ENCODE data around the gene GFI1B. TPM values are rescaled to one million over a fixed set of nuclear protein-coding genes. Genes with fewer than 3 reads are reported as not detected.

The GFI1B gene
- total and polyA plus RNA-seq, 2 of the 4 experiments (the other 2 are of a cell fraction) = 0.02 TPM; not detected in 1

GRCh38 chr9:133002147-133003070 lies 23.9 kb downstream of the GFI1B start:
- ChIA-PET POLR2A (ENCODE audit: unreplicated experiment) (no interaction called here), CTCF (interaction anchor here (2.1 kb wide), 1 partner anchor 19 kb away, joined by 7 read pairs; no protein-coding TSS in a partner anchor)
- no peak overlapping the region for H4K5ac ChIP-seq (ENCODE audit: low read depth, low read length)
- 50% methylated on average over 5 of the region's 13 CpGs; no CpG with 5 or more reads in 1 of the 2 experiments for WGBS, 2 experiments (ENCODE audit: extremely low coverage in 2 of 2, insufficient read length in 1 of 2)
- no peaks in the 10 kb centered on the region for H3K36me3 ChIP-seq (ENCODE audit: control insufficient read depth, insufficient read depth, low read length)
- DNase-seq (no peak), ATAC-seq (ENCODE audit: low read depth) (no peak)
- H2AFZ ChIP-seq (replicated peaks; ENCODE audit: low read length, poor library complexity) = no peak overlapping the region
- no peak overlapping the region for H2BK5ac ChIP-seq (ENCODE audit: low read depth, low read length, poor library complexity, severe bottlenecking)
- H3K79me1 ChIP-seq (ENCODE audit: low read depth in 1 of 2, low read length in 2 of 2) = no peaks in the 10 kb centered on the region
- no peaks in the 10 kb centered on the region for H4K20me1 ChIP-seq (ENCODE audit: insufficient read depth, low read length)
- dilution Hi-C loops (cut with HindIII; ENCODE audit: low sequenced_read_pairs, unreplicated experiment) = no loop called here
- intact Hi-C loops (cut with micrococcal nuclease) = no loop called here
- no peaks in the 10 kb centered on the region for H3K4me1 ChIP-seq (ENCODE audit: control insufficient read depth, insufficient read depth, low read length)
- no peak overlapping the region for H3K4me2 ChIP-seq (ENCODE audit: low read depth, low read length)
- no peak overlapping the region for H2AK5ac ChIP-seq (ENCODE audit: low read depth, low read length)
- no peak overlapping the region for H3K23ac ChIP-seq (ENCODE audit: low read depth, low read length)
- H2BK15ac ChIP-seq (ENCODE audit: low read depth, low read length) = no peak overlapping the region
- no peak overlapping the region for H4K8ac ChIP-seq (ENCODE audit: low read depth in 2 of 2, low read length in 2 of 2)
- no peak overlapping the region for H4K91ac ChIP-seq (ENCODE audit: insufficient read depth, low read depth, low read length)
- H2AK9ac ChIP-seq (replicated peaks; ENCODE audit: low read depth, low read length, poor library complexity) = no peak overlapping the region
- no peak for TF ChIP-seq NFE2L2 (IDR thresholded peaks at IDR 0.05; ENCODE audit: low read depth, low read length)
- TF ChIP-seq MAZ (IDR thresholded peaks at IDR 0.05; ENCODE audit: borderline replicate concordance, low read depth, low read length) = no peak
- TF ChIP-seq CEBPB (IDR thresholded peaks at IDR 0.05; ENCODE audit: low read depth, low read length) = no peak
- no peak for TF ChIP-seq FOS (IDR thresholded peaks at IDR 0.05; ENCODE audit: low read depth, low read length)
- no peak for TF ChIP-seq RAD21 (IDR thresholded peaks at IDR 0.05; ENCODE audit: low read length)
- TF ChIP-seq USF2 (IDR thresholded peaks at IDR 0.05; ENCODE audit: low read depth, low read length) = no peak
- no peak for TF ChIP-seq SMC3 (IDR thresholded peaks at IDR 0.05; ENCODE audit: low read depth, low read length)
- TF ChIP-seq POLR2A (IDR thresholded peaks at IDR 0.05; ENCODE audit: low read depth, low read length) = no peak
- TF ChIP-seq CHD1 (IDR thresholded peaks at IDR 0.05; ENCODE audit: low read depth, low read length) = no peak
- no peak for TF ChIP-seq CTCF (conservative IDR thresholded peaks at IDR 0.05; ENCODE audit: low read depth, low read length)
- no peak for TF ChIP-seq MXI1 (IDR thresholded peaks at IDR 0.05; ENCODE audit: borderline replicate concordance, low read depth, low read length)
- TF ChIP-seq RFX5 (IDR thresholded peaks at IDR 0.05; ENCODE audit: low read depth, low read length) = no peak
- TF ChIP-seq RCOR1 (IDR thresholded peaks at IDR 0.05; ENCODE audit: insufficient replicate concordance, low read length) = no peak
- TF ChIP-seq ELK1 (IDR thresholded peaks at IDR 0.05; ENCODE audit: borderline replicate concordance, low read depth, low read length) = no peak
- no peak for TF ChIP-seq MAFK (IDR thresholded peaks at IDR 0.05; ENCODE audit: low read depth, low read length)
- H2BK120ac ChIP-seq (ENCODE audit: low read depth, low read length) = no peak overlapping the region
- no peak overlapping the region for H3K4ac ChIP-seq (ENCODE audit: low read depth, low read length)
- peaks cover 63% of the 10 kb centered on the region for H3K27me3 ChIP-seq (ENCODE audit: control insufficient read depth, insufficient read depth, low read length)
- H3K4me3 ChIP-seq (ENCODE audit: insufficient read depth, low read depth, low read length) = no peak overlapping the region
- no peaks in the 10 kb centered on the region for H3K9me1 ChIP-seq (ENCODE audit: insufficient read depth, low read length)
- no peak overlapping the region for H3K14ac ChIP-seq (replicated peaks; ENCODE audit: low read depth, low read length)
- no peak overlapping the region for H3K18ac ChIP-seq (ENCODE audit: low read depth, low read length)
- H2BK20ac ChIP-seq (ENCODE audit: low read depth, low read length) = no peak overlapping the region
- no peak overlapping the region for H3K27ac ChIP-seq (ENCODE audit: insufficient read depth, low read length)
- in situ Hi-C loops (cut with MboI; ENCODE audit: low sequenced_read_pairs) = no loop called here
- H3K56ac ChIP-seq (ENCODE audit: extremely low read depth, insufficient read depth, low read length) = no peak overlapping the region
- H3K9me3 ChIP-seq (ENCODE audit: control insufficient read depth, insufficient read depth, low read length) = no peaks in the 10 kb centered on the region
- no peak overlapping the region for H3K9ac ChIP-seq (ENCODE audit: low read depth, low read length)
- no TSS peak for BruUV-seq (replicated peaks)

Measured in IMR-90 (cell line).